ENCODE measurements around the gene UBE2D4. TPM values are rescaled to one million over a fixed set of nuclear protein-coding genes. Genes with fewer than 3 reads are reported as not detected.

UBE2D4 gene
- 25.0 and 34.4 TPM in 2 replicates for total RNA-seq

DNA sequence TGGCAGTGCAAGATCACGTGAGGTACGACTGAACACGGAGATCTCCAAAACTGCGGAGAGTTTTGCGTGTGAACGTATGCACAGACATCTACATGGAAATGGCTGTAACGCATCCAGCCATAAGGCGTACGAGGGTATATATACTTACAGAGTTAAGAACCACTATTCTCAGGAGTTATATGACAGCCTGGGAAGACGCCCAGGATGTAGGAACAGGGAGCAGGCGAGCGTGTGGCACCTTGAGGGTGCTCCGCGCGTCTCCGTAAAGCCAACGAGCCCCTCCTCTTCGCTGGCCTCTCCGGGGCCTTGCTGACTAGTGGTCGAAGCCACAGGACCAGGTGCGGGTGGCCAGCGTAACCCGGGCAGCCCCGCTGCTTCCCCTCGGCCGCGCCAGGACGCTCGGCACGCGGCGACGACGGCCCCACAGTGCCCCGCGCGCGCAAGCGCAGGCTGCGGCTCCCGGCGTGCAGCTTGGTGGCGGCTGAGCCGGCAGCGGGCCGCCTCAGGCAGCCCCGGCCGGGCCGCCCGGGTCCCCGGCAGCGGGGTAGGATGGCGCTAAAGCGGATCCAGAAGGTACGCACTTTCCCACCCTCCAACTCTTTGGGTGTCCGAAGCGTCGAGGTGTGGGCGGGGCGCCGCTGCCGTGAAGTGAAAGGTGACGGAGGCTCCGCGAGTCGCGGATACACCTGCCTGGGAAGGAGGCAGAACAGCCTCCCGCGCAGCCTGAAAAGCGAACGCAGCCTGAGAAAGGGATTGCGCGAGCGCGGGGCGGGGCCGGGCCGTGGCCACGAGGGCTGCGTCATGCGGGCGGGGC lies at the start of gene UBE2D4:
Gene UBE2D4 (plus strand): TSS at position 453 of the 814 bp plus-strand sequence. CDS start 97 bp downstream, at position 550.

DNA sequence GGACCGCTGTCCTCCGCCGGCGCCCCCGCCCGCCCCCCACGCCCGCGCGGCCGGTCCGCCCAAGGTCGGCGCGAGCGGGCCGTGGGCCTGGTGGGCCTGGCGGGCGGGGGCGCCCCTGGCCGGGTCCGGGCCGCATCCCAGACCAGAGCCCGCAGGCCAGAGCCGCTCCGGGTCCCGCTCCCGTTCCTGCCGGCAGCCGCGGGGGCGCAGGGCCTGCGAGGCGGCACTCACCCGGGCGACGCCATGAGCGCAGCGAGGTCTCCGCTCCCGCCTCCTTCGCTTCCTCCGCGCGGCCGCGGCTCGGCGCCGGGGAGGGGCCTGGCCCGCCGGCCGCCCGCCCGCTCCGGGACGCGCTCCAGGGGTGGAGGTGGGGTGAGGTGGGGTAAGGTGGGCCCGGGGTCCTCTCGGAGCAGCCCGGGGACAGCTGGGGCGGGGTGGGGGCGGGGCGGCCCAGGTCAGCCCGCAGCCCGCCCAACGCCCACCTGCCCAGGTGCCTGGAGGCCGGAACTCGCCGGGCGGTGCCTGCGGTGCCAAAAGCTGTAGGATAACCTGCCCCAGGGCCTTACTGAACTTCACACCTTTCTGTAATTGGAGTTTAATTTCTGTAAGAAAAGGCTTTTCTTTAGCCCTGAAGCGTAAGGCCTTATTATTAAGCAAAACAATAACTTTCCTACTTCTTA lies 19.8 kb upstream of the UBE2D4 start, which contains the start of gene URGCP:
Gene URGCP (minus strand): TSS at position 266 of the 680 bp plus-strand sequence. CDS start 21 bp downstream, at position 245.

GRCh38 chr7:43997532-43997931 lies 71.3 kb downstream of the UBE2D4 start, which contains the start of gene SPDYE1:
TSS of gene SPDYE1 (plus strand) at chr7:43997897. CDS start at chr7:43999950, 2,053 bp downstream.

Other genes starting within 250 kb of the UBE2D4 start
- gene COA1, start 196.9 kb upstream of the UBE2D4 start, total RNA-seq, result 47.3 and 55.6 TPM in 2 replicates
- 58.6 and 60.5 TPM in 2 replicates for gene BLVRA, start 167.8 kb upstream of the UBE2D4 start, total RNA-seq
- 130 and 146 TPM in 2 replicates for gene MRPS24, start 56.9 kb upstream of the UBE2D4 start, total RNA-seq
- gene URGCP, start 19.8 kb upstream of the UBE2D4 start, total RNA-seq, result 19.5 and 20.4 TPM in 2 replicates
- gene SPDYE1, start 71.5 kb downstream of the UBE2D4 start, total RNA-seq, result not detected in 2 replicates
- 222 and 224 TPM in 2 replicates for gene DBNL, start 118.3 kb downstream of the UBE2D4 start, total RNA-seq
- gene PGAM2, start 139.1 kb downstream of the UBE2D4 start, total RNA-seq, result not detected in 2 replicates
- gene POLM, start 156.1 kb downstream of the UBE2D4 start, total RNA-seq, result 16.6 and 18.0 TPM in 2 replicates
- 8.2 and 9.2 TPM in 2 replicates for gene AEBP1, start 177.9 kb downstream of the UBE2D4 start, total RNA-seq
- 117 TPM in 2 replicates for gene POLD2, start 197.1 kb downstream of the UBE2D4 start, total RNA-seq
- gene MYL7, start 214.9 kb downstream of the UBE2D4 start, total RNA-seq, result not detected in 2 replicates